SK-N-SH treated with all-trans-retinoic acid at 6 μM for 48 hours (cell line): ENCODE measurements around the gene ACE.

Experiments
- ARNTL ChIP-seq: fragments of 450-650 bp; formaldehyde crosslinking; IDR thresholded peaks from 2 replicates; pipeline ENCODE4 v1.5.0; 2020; ENCODE audit warnings: low read depth, mild to moderate bottlenecking, moderate library complexity, borderline replicate concordance
- BACH2 ChIP-seq: fragments of 250-450 bp; sonication (Bioruptor Pico); IDR thresholded peaks from 2 replicates; pipeline ENCODE4 v1.9.0; 2021; ENCODE audit warnings: mild to moderate bottlenecking, borderline replicate concordance
- CREB5 ChIP-seq: fragments of 250-450 bp; sonication (Bioruptor Pico); IDR thresholded peaks from 2 replicates; pipeline ENCODE4 v1.5.1; 2020; ENCODE audit warnings: low read depth, mild to moderate bottlenecking, moderate library complexity
- CSRNP3 ChIP-seq: fragments of 250-450 bp; sonication (Bioruptor Pico); IDR thresholded peaks from 2 replicates; pipeline ENCODE4 v1.5.1; 2021; ENCODE audit warnings: mild to moderate bottlenecking, moderate library complexity
- ISL1 ChIP-seq: fragments of 250-450 bp; sonication (Bioruptor Pico); IDR thresholded peaks from 2 replicates; pipeline ENCODE4 v2.1.2; 2022; ENCODE audit warnings: mild to moderate bottlenecking, moderate library complexity
- PPARA ChIP-seq: fragments of 250-450 bp; sonication (Bioruptor Pico); IDR thresholded peaks from 2 replicates; pipeline ENCODE4 v1.5.0; 2020; ENCODE audit warnings: mild to moderate bottlenecking, borderline replicate concordance
- RARB ChIP-seq: fragments of 250-450 bp; sonication (Bioruptor Pico); IDR thresholded peaks from 2 replicates; pipeline ENCODE4 v1.8.0; 2021; ENCODE audit warnings: mild to moderate bottlenecking, moderate library complexity
- TSHZ2 ChIP-seq: fragments of 250-450 bp; sonication (Bioruptor Pico); IDR thresholded peaks from 2 replicates; pipeline ENCODE4 v1.5.0; 2020; ENCODE audit warnings: mild to moderate bottlenecking, moderate library complexity
- ZFP3 ChIP-seq: fragments of 250-450 bp; sonication (Bioruptor Pico); IDR thresholded peaks from 2 replicates; pipeline ENCODE4 v1.5.0; 2020; ENCODE audit warnings: mild to moderate bottlenecking, moderate library complexity
- ZFP30 ChIP-seq: fragments of 450-650 bp; formaldehyde crosslinking; IDR thresholded peaks from 2 replicates; pipeline ENCODE4 v1.5.0; 2022; ENCODE audit warnings: mild to moderate bottlenecking, moderate library complexity
- ZNF70 ChIP-seq: fragments of 450-650 bp; formaldehyde crosslinking; IDR thresholded peaks from 2 replicates; pipeline ENCODE4 v1.5.0; 2020; ENCODE audit warnings: mild to moderate bottlenecking, moderate library complexity

DNA sequence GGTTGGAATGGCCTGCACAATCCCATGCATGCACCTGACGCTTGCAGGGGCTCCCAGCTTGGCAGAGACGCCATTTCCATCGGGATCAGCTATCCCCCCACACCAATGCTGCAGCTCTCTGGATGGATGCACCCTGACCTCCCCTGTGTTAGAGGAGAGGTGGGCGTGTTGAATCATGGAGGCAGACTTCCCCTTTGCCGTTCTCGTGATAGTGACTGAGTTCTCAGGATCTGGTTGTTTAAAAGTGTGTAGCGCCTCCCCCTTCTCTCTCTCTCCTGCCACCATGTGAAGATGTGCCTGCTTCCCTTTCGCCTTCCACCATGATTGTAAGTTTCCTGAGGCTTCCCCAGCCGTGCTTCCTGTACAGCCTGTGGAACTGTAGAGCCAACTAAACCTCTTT lies 28.5 kb downstream of the ACE start:
- TF ChIP-seq RARB (no peak), ISL1 (CRISPR knock-in tag) (no peak), CSRNP3 (CRISPR knock-in tag) (no peak), BACH2 (CRISPR knock-in tag) (no peak), TSHZ2 (CRISPR knock-in tag) (no peak), ARNTL (CRISPR knock-in tag) (no peak), PPARA (no peak), ZFP30 (CRISPR knock-in tag) (no peak), ZNF70 (CRISPR knock-in tag) (no peak), CREB5 (CRISPR knock-in tag) (no peak), ZFP3 (CRISPR knock-in tag) (no peak)
